Effector memory CD8-positive, alpha-beta T cell (primary cell): Measurements from ENCODE around the gene ARL14.
"Not testable (repeated sequence)": the region's sequence is repeated elsewhere in the genome, so short reads cannot be mapped to it uniquely, and the experiment has no call there.

Experiments used
- ATAC-seq: fragments of 150-1000 bp; cut with Tn5 transposase; replicated peaks from 2 replicates; pipeline ENCODE4 v1.10.0; 2021; ENCODE audit warnings: mild to moderate bottlenecking, moderate library complexity
- DNase-seq, 3 experiments: peaks; one replicate each; pipeline ENCODE4 v3.0.0; 2021
- H3K27ac Mint-ChIP-seq, 2 donors: one replicate each; pipeline ENCODE4 v1.8.0; 2022; ENCODE audit warnings: mild to moderate bottlenecking in 2 of 2, mixed read lengths in 2 of 2, moderate library complexity in 2 of 2
- H3K27me3 Mint-ChIP-seq, 2 donors: one replicate each; pipeline ENCODE4 v1.8.0; 2022; ENCODE audit warnings: mixed read lengths in 2 of 2
- H3K36me3 Mint-ChIP-seq: one replicate; pipeline ENCODE4 v1.8.0; 2022; ENCODE audit warnings: mild to moderate bottlenecking, moderate library complexity, mixed read lengths; ENCODE audit not compliant: insufficient read depth
- H3K4me1 Mint-ChIP-seq, 2 donors: one replicate each; pipeline ENCODE4 v1.8.0; 2022; ENCODE audit warnings: low read depth in 2 of 2, mixed read lengths in 2 of 2
- H3K4me3 Mint-ChIP-seq, 2 donors: one replicate each; pipeline ENCODE4 v1.8.0; 2022; ENCODE audit warnings: mild to moderate bottlenecking in 2 of 2, mixed read lengths in 2 of 2, moderate library complexity in 2 of 2
- H3K9me3 Mint-ChIP-seq, 2 donors: one replicate each; pipeline ENCODE4 v1.8.0; 2022; ENCODE audit warnings: mixed read lengths in 2 of 2

Gene ARL14

DNA sequence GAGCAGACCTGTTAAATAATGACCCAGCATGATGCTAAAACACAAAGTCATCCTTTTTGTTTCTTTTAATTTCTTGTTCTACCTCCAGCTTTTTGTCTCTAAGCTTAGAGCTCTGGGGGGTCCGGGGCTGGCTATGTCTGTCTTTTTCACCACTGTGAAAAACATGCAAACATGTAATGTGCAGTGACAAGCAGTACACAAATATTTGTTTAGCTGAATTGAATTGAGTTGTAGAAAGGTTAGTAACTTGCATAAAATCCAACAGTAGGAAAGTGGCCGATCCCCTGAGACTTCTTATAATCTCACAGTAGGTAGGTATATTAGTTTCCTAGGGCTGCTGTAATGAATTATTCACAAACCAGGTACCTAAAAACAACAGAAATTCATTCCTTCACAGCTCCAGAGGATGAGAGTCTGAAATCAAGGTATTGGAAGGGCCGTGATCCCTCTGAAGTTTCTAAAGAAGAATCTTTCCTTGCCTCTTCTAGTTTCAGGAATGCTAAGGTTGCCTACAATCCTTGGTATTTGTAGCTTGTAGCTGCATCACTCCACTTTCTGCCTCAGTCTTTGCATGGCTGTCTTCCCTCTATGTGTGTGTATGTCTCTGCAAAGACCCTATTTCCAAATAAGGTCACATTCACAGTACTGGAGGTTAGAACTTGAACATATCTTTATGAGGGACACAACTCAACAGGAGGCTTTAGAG lies 32.7 kb downstream of the ARL14 start:
- H3K4me1 Mint-ChIP-seq = no peaks in the 10 kb centered on the region
- H3K27me3 Mint-ChIP-seq = peaks cover 60 to 63% of the 10 kb centered on the region in 2 donors

DNA sequence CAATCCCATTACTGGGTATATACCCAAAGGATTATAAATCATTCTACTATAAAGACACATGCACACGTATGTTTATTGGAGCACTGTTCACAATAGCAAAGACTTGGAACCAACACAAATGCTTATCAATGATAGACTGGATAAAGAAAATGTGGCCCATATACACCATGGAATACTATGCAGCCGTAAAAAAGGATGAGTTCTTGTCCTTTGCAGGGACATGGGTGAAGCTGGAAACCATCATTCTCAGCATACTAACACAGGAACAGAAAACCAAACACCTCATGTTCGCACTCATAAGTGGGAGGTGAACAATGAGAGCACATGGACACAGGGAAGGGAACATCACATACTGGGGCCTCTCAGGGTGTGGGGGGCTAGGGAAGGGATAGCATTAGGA lies 36.2 kb downstream of the ARL14 start:
- H3K36me3 Mint-ChIP-seq, H3K4me3 Mint-ChIP-seq, ATAC-seq, H3K4me1 Mint-ChIP-seq, H3K27ac Mint-ChIP-seq, DNase-seq, H3K9me3 Mint-ChIP-seq: not testable (repeated sequence)
- H3K27me3 Mint-ChIP-seq = peaks cover 36 to 43% of the 10 kb centered on the region in 2 donors

More for the DNA sequence above, 32.7 kb downstream of the ARL14 start:
- H3K36me3 Mint-ChIP-seq = no peaks in the 10 kb centered on the region
- no peak for DNase-seq
- no peak overlapping the region for H3K27ac Mint-ChIP-seq
- H3K4me3 Mint-ChIP-seq = no peak overlapping the region
- H3K9me3 Mint-ChIP-seq = no peaks in the 10 kb centered on the region
- no peak for ATAC-seq

DNA sequence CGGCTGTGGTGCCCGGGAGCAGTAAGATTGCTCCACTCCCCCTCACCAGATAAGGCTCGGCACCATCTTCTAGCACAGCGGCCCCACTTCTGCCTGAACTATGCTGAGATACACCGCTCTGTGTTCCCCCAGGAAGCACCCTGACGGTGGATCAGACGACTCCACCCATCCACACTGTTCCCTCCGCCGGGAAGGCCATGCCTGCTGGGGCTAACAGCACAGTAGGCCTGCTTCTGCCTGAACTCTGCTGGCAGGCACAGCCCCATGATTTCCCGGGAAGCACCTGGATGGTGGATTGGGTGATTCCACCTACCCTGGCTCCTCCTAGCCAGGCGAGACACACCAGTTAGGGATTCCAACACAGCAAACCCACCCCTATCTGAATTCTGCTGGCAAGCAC lies 42.8 kb downstream of the ARL14 start:
- Mint-ChIP-seq H3K9me3 (no peaks in the 10 kb centered on the region), H3K4me3 (no peak overlapping the region), H3K27ac (no peak overlapping the region), H3K4me1 (no peaks in the 10 kb centered on the region), H3K36me3 (no peaks in the 10 kb centered on the region), H3K27me3 (peaks cover 38 to 41% of the 10 kb centered on the region in 2 donors)
- no peak for ATAC-seq
- no peak for DNase-seq

DNA sequence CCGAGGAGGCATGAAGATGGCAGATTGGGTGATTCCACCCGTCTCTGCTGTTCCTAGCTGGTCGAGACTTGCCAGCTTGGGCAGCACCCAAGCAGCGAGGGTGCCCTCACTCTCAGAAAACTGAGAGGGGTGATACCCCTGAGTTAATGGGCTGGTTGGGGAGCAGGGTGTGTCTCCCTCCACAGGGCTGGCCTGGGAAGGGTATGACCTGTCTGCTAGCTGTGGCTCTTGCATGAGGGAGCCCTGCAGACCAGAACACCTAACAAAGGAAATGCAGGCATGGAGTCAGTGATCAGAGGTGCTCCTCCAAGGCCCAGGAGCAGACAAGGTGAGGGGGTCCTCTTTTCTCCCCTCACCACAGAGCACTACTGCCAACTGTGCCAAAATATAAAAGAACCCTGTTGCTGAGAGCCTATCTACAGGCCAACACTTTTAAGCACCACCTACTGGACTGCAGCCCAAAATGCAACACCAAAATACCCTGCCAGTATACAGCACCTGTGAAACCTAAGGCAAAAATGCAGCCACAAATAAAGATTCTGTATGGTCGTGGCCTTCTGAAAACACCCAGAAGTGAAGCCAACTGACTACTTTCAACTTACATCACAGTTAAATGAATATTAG lies 43.3 kb downstream of the ARL14 start:
- no peak for DNase-seq
- no peak for ATAC-seq
- peaks cover 36 to 38% of the 10 kb centered on the region in 2 donors for H3K27me3 Mint-ChIP-seq
- no peaks in the 10 kb centered on the region for H3K4me1 Mint-ChIP-seq
- no peak overlapping the region for H3K27ac Mint-ChIP-seq
- H3K36me3 Mint-ChIP-seq = no peaks in the 10 kb centered on the region
- no peaks in the 10 kb centered on the region for H3K9me3 Mint-ChIP-seq
- H3K4me3 Mint-ChIP-seq = no peak overlapping the region

DNA sequence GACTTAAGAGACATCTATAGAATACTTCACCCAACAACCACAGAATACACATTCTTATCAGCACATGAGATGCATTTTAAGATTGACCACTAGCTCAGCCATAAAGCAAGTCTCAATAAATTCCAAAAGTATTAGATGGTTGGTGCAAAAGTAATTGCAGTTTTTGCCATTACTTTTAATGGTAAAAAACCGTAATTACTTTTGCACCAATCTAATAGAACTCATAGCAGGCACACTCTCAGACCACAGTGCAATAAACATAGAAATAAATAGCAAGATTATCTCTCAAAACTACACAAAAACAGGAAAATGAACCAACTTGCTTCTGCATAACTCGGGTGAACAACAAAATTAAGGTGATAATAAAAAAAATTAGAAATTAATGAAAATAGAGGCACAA lies 45.4 kb downstream of the ARL14 start:
- DNase-seq = no peak

DNA sequence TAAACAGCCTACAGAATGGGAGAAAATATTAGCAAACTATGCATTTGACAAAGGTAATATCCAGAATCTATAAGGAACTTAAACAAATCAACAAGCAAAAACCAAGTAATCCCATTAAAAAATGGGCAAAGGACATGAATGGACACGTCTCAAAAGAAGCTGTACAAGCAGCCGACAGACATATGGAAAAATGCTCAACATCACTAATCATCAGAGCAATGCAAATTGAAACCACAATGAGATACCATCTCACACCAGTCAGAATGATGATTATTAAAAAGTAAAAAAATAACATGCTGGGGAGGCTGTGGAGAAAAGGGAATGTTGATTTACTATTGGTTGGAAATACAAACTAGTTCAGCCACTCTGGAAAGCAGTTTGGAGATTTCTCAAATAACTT lies 48.4 kb downstream of the ARL14 start:
- ATAC-seq (no peak), DNase-seq (no peak)
- Mint-ChIP-seq H3K4me3 (no peak overlapping the region), H3K27ac (no peak overlapping the region), H3K9me3 (no peaks in the 10 kb centered on the region), H3K36me3 (no peaks in the 10 kb centered on the region), H3K4me1 (no peaks in the 10 kb centered on the region), H3K27me3 (peaks cover 23 to 31% of the 10 kb centered on the region in 2 donors)

More for the DNA sequence above, 45.4 kb downstream of the ARL14 start:
- Mint-ChIP-seq H3K27me3 (peaks cover 29 to 31% of the 10 kb centered on the region in 2 donors), H3K9me3 (no peaks in the 10 kb centered on the region), H3K4me1 (no peaks in the 10 kb centered on the region), H3K36me3 (no peaks in the 10 kb centered on the region), H3K27ac (no peak overlapping the region), H3K4me3 (no peak overlapping the region)
- ATAC-seq = no peak
